ENCODE results near the gene TESK1.

TESK1 gene, protein sequence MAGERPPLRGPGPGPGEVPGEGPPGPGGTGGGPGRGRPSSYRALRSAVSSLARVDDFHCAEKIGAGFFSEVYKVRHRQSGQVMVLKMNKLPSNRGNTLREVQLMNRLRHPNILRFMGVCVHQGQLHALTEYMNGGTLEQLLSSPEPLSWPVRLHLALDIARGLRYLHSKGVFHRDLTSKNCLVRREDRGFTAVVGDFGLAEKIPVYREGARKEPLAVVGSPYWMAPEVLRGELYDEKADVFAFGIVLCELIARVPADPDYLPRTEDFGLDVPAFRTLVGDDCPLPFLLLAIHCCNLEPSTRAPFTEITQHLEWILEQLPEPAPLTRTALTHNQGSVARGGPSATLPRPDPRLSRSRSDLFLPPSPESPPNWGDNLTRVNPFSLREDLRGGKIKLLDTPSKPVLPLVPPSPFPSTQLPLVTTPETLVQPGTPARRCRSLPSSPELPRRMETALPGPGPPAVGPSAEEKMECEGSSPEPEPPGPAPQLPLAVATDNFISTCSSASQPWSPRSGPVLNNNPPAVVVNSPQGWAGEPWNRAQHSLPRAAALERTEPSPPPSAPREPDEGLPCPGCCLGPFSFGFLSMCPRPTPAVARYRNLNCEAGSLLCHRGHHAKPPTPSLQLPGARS

DNA sequence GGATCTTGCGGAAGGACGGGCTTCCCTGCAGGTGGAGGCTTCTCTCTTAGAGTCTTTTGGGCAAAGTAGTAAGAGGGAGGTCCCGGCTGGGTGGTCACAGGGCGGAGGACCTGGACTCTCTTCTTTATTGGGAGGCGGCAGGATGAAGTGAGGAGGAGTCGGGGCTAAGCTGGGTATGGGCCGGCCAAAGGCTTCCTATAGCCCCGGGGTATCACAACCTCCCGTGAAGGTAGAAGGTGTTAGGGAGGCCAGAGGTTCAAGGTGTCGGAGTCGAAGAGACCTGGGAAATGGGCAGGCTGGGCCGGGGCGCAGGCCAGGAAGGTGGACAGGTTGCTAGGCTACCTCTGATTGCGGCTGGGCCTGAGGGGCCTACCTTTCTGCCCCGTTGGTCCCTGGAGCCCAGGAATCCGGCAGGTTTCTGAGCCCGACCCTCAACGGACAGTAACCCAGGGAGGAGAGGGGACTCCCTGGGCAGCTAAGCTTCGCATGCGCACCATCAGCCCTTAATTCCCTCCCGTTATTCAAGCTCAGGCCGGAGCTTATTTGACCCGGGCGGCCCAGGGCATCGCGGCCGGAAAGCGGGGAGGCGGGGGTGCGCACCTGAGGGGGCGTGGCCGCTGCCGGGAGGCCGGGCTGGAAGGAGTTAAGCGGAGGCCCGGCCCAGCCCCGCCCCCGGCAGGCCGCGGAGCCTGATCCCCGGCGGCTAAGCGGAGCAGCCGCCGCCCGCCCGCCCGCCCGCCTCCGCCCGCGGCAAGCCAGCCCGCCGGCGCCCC, at the start of gene TESK1:
TESK1 (plus strand) TSS at position 685 of the 773 bp plus-strand sequence. CDS start 358 bp downstream, outside the sequence.
- H3K4me3 ChIP-seq: peak within 1 kb of the TSS; percentile 54
- in situ Hi-C loops (cut with MboI; ENCODE audit: low sequenced_read_pairs): no loop called here
- peaks cover 2% of the 10 kb centered on the region for H3K36me3 ChIP-seq (replicated peaks)
- no peaks in the 10 kb centered on the region for H3K9me3 ChIP-seq
- H3K27me3 ChIP-seq (ENCODE audit: low read depth): no peaks in the 10 kb centered on the region
- DNase-seq (ENCODE audit: low spot score in 2 of 2): peak; percentile 61 to 89
- peaks cover 20% of the 10 kb centered on the region for H3K4me1 ChIP-seq

DNA sequence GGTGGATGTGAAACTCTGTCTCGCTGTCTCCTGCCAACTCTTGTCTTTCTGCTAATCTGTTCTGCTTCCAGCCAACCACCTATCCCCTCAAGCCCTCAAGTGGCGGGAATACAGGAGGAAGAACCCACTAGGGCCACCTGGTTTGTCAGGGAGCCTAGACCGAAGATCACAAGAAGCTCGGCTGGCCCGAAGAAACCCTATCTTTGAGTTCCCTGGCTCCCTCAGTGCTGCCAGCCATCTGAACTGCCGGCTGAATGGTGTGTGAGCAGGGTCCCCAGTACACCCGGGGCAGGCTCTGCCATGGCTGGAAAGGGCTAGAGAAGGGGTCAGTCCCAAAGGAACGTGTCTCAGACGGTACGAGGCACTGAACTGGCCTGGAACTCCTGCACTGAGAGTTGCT, 49.2 kb upstream of the TESK1 start:
- in situ Hi-C loops (cut with MboI; ENCODE audit: low sequenced_read_pairs): loop anchor here (5.0 to 25.0 kb wide), 2 partner anchors 64 to 444 kb away; partner anchors contain the start of genes ATOSB, RUSC2 and STOML2
- no peaks in the 10 kb centered on the region; the same call in 1 of the 2 replicates for H3K4me1 ChIP-seq
- no peak for DNase-seq (ENCODE audit: low spot score in 2 of 2)
- H3K4me3 ChIP-seq: no peak overlapping the region
- H3K27me3 ChIP-seq (ENCODE audit: low read depth): no peaks in the 10 kb centered on the region
- H3K9me3 ChIP-seq: no peaks in the 10 kb centered on the region
- peaks cover 4% of the 10 kb centered on the region; the same call in 1 of the 2 replicates for H3K36me3 ChIP-seq (replicated peaks)

DNA sequence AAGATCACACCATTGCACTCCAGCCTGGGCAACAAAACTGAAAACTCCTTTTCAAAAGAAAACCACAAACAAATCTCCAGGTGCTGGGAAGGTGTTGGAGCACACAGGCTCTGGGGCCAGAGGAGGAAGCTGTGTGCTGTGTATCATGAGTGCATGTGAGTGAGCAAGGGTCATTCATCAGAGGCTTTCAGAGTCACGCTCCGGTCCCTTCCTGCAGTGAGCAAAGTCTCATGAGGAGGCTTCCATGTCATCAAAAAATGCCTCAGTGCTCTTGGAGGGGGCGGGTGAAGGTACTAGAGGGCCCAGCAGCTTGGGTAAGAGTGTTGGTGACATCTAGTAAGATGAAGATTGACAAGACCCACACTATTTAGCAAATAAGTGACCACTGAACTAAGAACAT, 48.3 kb upstream of the TESK1 start:
- DNase-seq (ENCODE audit: low spot score in 2 of 2): no peak
- Histone ChIP-seq H3K4me1 (no peaks in the 10 kb centered on the region; the same call in 1 of the 2 replicates), H3K9me3 (no peaks in the 10 kb centered on the region), H3K36me3 (replicated peaks) (peaks cover 4% of the 10 kb centered on the region; the same call in 1 of the 2 replicates), H3K4me3 (no peak overlapping the region), H3K27me3 (ENCODE audit: low read depth) (no peaks in the 10 kb centered on the region)
- in situ Hi-C loops (cut with MboI; ENCODE audit: low sequenced_read_pairs): loop anchor here (5.0 to 25.0 kb wide), 2 partner anchors 64 to 444 kb away; partner anchors contain the start of genes ATOSB, RUSC2 and STOML2

- no peak for DNase-seq (ENCODE audit: low spot score in 2 of 2)
- Histone ChIP-seq H3K27me3 (ENCODE audit: low read depth) (no peaks in the 10 kb centered on the region), H3K9me3 (no peaks in the 10 kb centered on the region), H3K4me1 (no peaks in the 10 kb centered on the region; the same call in 1 of the 2 replicates), H3K4me3 (no peak overlapping the region), H3K36me3 (replicated peaks) (peaks cover 4% of the 10 kb centered on the region; the same call in 1 of the 2 replicates)
- in situ Hi-C loops (cut with MboI; ENCODE audit: low sequenced_read_pairs): loop anchor here (5.0 to 25.0 kb wide), 2 partner anchors 65 to 445 kb away; partner anchors contain the start of genes ATOSB, RUSC2 and STOML2
These were observed 47.7 kb upstream of the TESK1 start for GRCh38 chr9:35557320-35557719.

GRCh38 chr9:35558185-35558584, 46.9 kb upstream of the TESK1 start:
- Histone ChIP-seq H3K27me3 (ENCODE audit: low read depth) (no peaks in the 10 kb centered on the region), H3K9me3 (no peaks in the 10 kb centered on the region), H3K4me3 (no peak overlapping the region), H3K36me3 (replicated peaks) (peaks cover 4% of the 10 kb centered on the region; the same call in 1 of the 2 replicates), H3K4me1 (no peaks in the 10 kb centered on the region; the same call in 1 of the 2 replicates)
- in situ Hi-C loops (cut with MboI; ENCODE audit: low sequenced_read_pairs): loop anchor here (5.0 to 25.0 kb wide), 2 partner anchors 66 to 446 kb away; partner anchors contain the start of genes ATOSB, RUSC2 and STOML2
- no peak for DNase-seq (ENCODE audit: low spot score in 2 of 2)

GRCh38 chr9:35559792-35560530, 45.1 kb upstream of the TESK1 start:
- peaks cover 4% of the 10 kb centered on the region; the same call in 1 of the 2 replicates for H3K36me3 ChIP-seq (replicated peaks)
- no peak for DNase-seq (ENCODE audit: low spot score in 2 of 2)
- in situ Hi-C loops (cut with MboI; ENCODE audit: low sequenced_read_pairs): loop anchor here (5.0 to 25.0 kb wide), 2 partner anchors 68 to 448 kb away; partner anchors contain the start of genes ATOSB, RUSC2 and STOML2

GRCh38 chr9:35560625-35561337, 44.3 kb upstream of the TESK1 start:
- Histone ChIP-seq H3K27me3 (ENCODE audit: low read depth) (no peaks in the 10 kb centered on the region), H3K4me3 (no peak overlapping the region), H3K9me3 (no peaks in the 10 kb centered on the region), H3K36me3 (replicated peaks) (peaks cover under 1% of the 10 kb centered on the region; the same call in 1 of the 2 replicates), H3K4me1 (no peaks in the 10 kb centered on the region)
- in situ Hi-C loops (cut with MboI; ENCODE audit: low sequenced_read_pairs): loop anchor here (25.0 kb wide), 1 partner anchor 448 kb away; the partner anchor contains the start of genes ATOSB and STOML2
- no peak for DNase-seq (ENCODE audit: low spot score in 2 of 2)

More at GRCh38 chr9:35559792-35560530, 45.1 kb upstream of the TESK1 start:
- no peaks in the 10 kb centered on the region for H3K9me3 ChIP-seq
- H3K4me1 ChIP-seq: no peaks in the 10 kb centered on the region
- H3K27me3 ChIP-seq (ENCODE audit: low read depth): no peaks in the 10 kb centered on the region
- no peak overlapping the region for H3K4me3 ChIP-seq

DNA sequence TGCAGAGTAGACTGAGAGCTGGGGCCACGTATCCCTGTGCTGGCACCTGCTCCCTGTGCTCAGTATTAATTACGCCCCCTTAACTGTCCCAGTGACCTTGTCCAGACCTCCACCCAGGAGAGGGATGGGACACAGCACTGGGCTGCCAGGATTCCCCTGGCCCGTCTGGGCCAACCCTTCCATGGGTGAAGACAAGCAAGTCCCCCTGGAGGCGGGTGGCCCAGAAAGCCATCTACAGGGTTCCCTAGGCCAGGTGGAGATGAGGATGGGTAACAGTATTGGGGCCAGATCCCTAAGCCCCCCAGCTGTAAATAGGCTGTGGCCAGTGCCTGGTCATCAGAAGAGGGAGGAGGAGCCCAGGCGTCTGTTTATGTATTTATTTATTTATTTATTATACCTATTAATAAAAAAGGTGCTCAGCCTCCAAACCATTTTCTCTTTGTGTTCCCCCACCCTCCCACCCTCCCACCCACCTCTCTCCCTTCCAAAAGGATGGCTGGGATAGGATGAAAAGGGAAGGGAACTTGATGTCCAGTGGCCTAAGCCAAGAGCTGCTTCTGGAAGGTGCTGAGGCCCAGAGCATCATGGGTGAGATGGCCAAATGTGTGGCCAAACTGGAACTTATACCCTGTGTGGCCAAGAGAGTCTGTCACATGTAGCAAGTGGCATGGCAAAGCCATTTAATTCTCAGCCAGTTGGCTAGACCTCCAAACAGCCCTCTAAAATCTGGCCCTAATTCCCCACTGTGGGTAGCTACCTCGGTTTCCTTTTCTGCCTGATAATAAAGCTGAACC, 43.4 kb upstream of the TESK1 start:
- H3K9me3 ChIP-seq: no peaks in the 10 kb centered on the region
- H3K4me1 ChIP-seq: no peaks in the 10 kb centered on the region
- H3K27me3 ChIP-seq (ENCODE audit: low read depth): no peaks in the 10 kb centered on the region
- no peaks in the 10 kb centered on the region for H3K36me3 ChIP-seq (replicated peaks)
- no peak overlapping the region for H3K4me3 ChIP-seq
- DNase-seq (ENCODE audit: low spot score in 2 of 2): no peak
- in situ Hi-C loops (cut with MboI; ENCODE audit: low sequenced_read_pairs): loop anchor here (25.0 kb wide), 1 partner anchor 449 kb away; the partner anchor contains the start of genes ATOSB and STOML2

DNA sequence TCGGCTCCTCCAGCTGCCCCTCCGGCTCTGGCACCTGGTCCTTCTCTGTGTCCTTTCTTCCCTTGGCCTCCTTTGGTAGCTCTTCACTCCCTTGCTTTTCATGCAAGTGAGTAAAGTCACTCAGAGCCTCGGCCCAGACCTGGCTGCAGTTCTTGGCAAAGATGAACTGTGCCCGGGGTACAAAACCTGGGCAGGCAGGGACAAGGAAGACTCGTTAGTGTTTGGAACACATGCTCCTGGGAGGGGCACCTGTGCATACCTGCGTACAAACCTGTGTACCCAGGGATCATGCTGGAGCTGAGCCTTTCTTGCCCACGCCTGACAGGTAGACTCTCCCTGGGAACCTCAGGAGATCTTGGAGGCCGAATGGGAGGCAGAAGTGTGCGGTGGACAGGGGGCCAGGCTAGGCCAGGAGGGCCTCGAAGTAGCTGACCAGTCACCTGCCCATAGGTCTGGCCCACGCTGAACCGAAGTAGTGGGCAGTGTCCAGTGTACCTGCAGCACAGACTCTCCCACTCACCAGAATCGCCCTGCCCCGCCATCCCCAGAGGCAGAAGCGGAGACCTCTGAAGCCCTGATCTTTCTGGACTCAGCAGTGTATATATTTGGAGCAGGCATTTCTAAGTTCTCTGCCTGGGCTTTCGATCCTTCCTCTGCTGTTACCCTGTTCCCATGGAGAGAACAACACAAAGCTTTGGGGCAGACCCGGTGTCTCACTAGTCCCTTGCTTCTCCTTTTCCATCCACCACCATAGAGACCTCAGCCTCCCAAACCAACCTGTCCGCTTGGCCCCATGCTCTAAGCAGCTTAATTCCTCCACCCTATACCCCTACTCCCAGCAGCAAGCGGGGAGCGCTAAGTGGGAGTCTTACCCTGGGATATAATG, 41.9 kb upstream of the TESK1 start:
- Histone ChIP-seq H3K27me3 (ENCODE audit: low read depth) (no peaks in the 10 kb centered on the region), H3K9me3 (no peaks in the 10 kb centered on the region), H3K4me3 (no peak overlapping the region), H3K4me1 (no peaks in the 10 kb centered on the region), H3K36me3 (replicated peaks) (no peaks in the 10 kb centered on the region)
- in situ Hi-C loops (cut with MboI; ENCODE audit: low sequenced_read_pairs): loop anchor here (25.0 kb wide), 1 partner anchor 451 kb away; the partner anchor contains the start of genes ATOSB and STOML2
- DNase-seq (ENCODE audit: low spot score in 2 of 2): no peak

GRCh38 chr9:35563791-35564197, 41.3 kb upstream of the TESK1 start:
- Histone ChIP-seq H3K9me3 (no peaks in the 10 kb centered on the region), H3K4me3 (no peak overlapping the region), H3K36me3 (replicated peaks) (no peaks in the 10 kb centered on the region), H3K27me3 (ENCODE audit: low read depth) (no peaks in the 10 kb centered on the region), H3K4me1 (no peaks in the 10 kb centered on the region)
- in situ Hi-C loops (cut with MboI; ENCODE audit: low sequenced_read_pairs): loop anchor here (25.0 kb wide), 1 partner anchor 451 kb away; the partner anchor contains the start of genes ATOSB and STOML2
- peak in 1 of 2 experiments; percentile 47 for DNase-seq (ENCODE audit: low spot score in 2 of 2)

Data from HAP-1 (cell line).